NCI-H2081 (cell line): ENCODE measurements around the gene CYTH3.
"Not testable (repeated sequence)": the region's sequence is repeated elsewhere in the genome, so short reads cannot be mapped to it uniquely, and the experiment has no call there.

Experiments used
- DNase-seq, 2 experiments: peaks; one replicate each; lab custom pipeline; 2025; lab: John Stamatoyannopoulos, UW

Gene CYTH3, protein sequence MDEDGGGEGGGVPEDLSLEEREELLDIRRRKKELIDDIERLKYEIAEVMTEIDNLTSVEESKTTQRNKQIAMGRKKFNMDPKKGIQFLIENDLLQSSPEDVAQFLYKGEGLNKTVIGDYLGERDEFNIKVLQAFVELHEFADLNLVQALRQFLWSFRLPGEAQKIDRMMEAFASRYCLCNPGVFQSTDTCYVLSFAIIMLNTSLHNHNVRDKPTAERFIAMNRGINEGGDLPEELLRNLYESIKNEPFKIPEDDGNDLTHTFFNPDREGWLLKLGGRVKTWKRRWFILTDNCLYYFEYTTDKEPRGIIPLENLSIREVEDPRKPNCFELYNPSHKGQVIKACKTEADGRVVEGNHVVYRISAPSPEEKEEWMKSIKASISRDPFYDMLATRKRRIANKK

DNA sequence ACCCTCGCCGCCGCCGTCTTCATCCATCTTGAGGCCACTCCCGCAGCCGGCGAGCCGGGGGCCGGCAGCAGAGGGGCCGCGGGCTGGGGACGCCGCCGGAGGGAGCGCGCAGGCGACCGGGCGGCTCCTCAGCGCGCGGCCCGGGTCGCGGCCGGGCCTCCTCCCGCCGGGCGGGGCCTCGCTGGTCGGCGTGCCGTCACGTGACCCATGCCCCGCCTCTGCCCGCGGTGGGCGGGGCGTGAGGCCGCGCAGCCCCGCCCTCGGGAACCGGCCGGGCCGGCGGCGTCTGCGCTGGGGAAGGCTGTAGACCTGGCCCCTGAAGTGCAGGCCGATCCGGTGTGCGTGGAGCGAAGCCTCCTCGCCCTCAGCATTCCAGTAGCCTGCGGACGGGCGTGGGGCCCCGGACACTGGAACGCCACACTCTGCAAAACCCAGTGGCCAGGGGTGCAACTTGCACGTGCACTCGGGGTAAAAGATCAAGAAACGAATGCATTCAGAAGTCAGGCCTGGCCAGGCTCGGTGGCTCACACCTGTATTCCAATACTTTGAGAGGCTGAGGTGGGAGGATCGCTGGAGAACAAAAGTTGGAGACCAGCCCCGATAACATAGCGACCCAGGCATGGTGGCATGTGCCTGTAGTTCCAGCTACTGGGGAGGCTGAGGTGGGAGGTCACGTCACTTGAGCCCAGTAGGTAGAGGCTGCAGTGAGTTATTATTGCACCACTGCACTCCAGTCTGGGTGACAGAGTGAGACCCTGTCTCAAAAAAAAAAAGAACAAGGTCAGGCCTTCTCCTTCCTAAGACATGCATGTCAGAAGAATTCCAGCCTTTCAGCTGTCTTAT, at the start of gene CYTH3:
Gene CYTH3 (minus strand): TSS at position 144 of the 843 bp plus-strand sequence. CDS start 117 bp downstream, at position 27.
- DNase-seq, result peak; percentile 78 to 85

DNA sequence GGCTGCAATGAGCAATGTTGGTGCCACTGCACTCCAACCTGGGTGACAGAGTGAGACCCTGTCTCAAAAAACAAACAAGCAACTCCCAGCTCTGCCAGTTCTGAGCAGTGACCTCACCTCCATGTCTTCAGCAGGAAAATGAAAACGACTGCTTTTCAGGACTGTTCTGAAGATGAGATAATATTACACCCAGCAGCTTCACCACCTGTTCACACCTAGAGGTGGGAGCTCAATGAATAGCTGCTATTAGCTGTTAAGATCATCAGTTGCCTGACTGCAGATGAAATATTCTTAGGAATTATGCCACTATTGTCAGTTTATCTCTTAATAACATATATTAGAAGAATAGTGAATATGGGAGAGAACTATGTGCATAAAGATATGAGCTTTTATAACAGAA, 48.4 kb upstream of the CYTH3 start:
- no peak for DNase-seq

DNA sequence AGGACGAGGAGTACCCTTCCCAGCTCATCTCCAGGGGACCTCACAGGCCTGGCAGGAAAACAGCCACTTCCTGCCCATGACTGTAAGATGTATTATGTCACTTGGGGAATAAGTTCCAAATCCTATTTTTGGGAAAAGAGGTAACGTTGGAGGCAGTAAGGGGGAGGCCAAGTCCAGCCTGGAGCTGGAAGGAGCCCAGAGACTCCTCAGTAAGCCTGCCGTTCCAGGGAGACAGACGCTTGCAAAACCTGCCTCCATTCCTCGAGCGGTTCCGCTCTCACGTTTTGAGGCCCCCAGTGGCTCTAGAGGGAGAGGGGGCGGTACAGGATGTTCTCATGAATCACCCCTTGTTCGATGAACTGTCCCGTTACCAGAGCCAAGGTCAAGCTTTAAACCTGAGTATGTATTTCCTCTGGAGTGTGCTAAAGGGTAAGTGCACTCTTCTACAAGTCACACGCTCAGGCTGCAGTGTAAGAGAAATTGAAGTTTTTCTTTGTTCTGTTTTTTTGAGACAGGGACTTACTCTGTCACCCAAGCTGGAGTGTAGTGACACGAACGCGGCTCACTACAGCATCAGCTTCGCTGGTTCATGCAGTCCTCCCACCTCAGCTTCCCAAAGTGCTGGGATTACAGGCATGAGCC, 45.5 kb upstream of the CYTH3 start:
- no peak for DNase-seq

DNA sequence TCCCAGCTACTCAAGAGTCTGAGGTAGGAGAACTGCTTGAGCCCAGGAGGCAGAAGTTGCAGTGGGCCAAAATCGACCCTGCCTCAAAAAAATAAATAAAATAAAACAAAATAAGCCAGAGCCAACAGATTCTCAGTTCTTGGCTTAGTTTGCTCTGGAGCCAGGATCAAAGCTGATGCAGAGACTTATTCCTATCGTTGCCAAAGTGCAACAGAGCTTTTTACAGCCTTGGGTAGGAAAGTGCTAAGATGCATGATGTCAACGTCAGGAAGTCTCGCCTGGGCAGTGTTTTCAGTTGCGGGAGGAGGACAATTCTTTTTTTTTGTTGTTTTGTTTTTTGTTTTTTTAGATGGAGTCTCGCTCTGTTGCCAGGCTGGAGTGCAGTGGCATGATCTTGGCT, 43.8 kb upstream of the CYTH3 start:
- no peak for DNase-seq

DNA sequence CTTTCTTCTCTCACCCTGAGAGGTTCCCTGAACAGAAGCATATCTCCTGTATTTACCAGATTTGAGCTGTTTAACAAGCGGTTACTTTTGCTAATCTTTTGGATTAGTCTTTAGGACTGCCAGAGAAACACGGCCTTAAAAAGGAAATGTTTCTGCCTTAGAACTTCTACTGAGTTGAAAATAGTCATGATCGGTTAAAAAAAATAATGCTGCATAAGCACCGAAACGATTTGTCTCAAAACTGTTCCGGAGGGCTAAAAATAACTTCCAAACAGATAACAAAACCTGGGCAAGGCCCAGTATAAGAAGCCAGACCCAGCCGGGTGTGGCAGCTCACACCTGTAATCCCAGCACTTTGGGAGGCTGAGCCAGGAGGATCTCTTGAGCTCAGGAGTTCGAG, 43.3 kb upstream of the CYTH3 start:
- no peak for DNase-seq

DNA sequence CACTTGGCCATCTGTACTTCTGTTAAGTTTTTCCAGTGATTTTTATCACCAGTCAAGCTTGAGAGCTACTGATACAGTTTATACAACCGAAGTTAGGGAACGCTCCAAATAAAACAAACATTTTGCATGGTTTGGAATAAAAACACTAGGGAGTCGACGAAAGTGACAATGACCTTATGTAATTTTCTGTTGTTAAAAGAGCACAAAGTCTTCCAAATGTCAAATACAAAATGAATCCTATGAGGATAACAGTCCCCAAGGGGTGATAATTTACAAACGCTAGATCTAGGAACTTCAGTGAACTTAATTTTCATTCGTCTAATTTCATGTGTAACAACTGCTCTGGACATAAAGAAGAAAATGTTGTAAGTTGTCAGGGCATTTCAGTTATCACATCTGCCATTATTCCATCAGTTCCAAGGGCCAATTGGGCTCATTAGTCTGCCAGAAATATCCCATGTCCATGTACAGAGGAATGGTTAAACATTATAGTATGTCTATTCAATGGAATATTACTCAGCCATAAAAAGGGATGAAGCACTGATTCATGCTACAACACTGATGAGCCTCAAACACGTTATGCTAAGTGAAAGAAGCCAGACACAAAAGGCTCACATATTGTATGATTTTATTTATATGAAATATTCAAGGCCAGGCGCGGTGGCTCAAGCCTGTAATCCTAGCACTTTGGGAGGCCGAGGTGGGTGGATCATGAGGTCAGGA, 38.0 kb upstream of the CYTH3 start:
- DNase-seq, result no peak

DNA sequence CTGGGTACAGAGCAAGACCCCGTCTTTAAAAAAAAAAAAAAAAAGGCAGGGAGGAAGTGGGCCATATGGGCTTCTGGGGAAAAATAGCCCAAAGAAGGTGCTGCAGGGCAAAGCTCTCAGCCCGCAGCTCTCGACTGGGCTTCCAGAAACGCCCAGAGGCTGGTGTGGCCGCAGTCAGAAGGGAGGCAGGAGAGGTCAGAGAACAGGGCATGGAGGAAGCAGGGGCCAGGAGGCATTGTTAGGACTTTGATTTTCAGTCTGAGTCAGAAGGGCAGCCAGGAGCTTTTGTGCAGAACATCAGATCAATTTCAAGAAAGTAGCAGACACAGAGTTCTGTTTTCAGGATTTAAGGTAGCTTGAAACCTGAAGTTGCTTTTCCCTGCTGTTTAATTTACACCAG, 35.3 kb upstream of the CYTH3 start:
- no peak for DNase-seq

DNA sequence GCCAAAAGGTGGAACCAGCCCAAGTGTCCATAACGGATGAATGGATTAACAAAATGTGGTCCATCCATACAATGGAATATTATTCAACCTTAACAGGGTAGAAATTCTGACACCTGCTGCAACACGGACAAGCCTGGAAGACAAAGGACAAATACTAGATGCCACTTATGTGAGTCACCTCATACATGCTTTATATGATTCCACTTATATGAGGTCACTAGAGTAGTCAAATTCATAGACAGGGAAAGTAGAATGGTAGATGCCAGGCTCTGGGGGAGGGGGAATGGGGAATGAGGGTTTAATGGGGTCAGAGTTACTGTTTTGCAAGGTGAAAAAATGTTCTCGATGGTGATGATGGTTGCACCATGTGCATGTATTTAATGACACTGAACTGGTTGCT, 34.0 kb upstream of the CYTH3 start:
- no peak for DNase-seq

DNA sequence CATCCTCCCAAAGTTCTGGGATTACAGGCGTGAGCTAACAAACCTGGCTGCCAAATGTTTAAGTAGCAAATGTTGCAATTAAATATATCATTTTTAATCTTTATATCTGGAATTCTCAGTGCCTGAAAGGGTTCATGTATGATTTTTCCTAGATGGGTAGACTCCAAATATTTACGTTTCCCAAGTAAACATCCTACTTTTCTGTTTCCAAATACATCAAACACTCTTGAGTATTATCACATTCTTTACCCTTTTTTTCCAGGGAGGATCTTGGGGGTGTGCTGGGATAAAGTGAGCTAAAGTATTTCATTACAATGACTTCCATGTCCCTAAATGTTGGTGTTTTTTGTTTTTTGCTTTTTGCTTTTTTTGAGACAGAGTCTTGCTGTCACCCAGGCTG, 32.9 kb upstream of the CYTH3 start:
- no peak for DNase-seq

DNA sequence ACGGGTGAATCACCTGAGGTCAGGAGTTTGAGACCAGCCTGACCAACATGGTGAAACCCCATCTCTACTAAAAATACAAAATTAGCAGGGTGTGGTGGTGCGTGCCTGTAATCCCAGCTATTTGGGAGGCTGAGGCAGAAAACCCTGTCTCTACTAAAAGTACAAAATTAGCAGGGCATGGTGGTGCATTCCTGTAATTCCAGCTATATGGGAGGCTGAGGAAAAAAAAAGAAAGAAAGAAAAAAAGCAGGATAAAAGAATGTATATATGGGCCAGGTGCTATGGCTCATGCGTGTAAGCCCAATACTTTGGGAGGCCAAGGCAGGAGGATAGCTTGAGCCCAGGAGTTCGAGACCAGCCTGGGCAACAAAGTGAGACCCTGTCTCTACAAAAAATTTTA, 29.0 kb upstream of the CYTH3 start:
- not testable (repeated sequence) for DNase-seq

DNA sequence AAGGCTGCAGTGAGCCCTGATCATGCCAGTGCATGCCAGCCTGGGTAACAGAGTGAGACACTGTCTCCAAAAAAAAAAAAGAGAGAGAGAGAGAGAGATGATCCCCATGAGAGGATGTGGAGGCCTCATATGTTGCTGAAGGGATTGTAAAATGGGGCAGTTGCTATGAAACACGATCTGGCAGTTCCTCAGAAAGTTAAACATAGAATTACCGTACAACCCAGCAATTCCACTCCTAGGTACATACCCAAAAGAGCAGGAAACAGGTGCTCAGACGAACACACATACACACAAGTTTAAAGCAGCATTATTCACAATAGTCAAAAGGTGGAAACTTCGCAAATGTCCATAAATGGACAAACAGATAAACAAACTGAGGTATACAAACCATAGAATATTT, 27.4 kb upstream of the CYTH3 start:
- DNase-seq, result peak in 1 of 2 experiments; percentile 59

DNA sequence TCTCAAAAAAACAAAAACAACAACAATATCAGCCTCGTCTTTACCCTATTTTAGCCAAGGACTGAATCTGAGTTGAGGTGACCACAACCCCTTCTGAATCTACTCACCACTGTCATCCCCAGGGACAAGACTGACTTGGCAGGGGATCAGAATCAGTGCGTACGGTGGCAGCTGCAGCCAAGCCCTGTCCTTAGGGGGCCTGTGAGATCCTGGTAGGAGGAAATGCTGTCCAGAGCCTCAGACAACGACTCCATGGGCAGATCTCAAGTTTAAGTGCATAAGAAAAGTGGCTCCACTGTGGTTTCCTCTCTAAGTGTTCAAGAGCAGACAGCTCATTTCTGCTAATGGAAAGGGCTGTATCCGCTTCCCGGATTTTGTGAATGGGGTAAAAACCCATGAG, 22.4 kb upstream of the CYTH3 start:
- peak in 1 of 2 experiments; percentile 21 for DNase-seq

DNA sequence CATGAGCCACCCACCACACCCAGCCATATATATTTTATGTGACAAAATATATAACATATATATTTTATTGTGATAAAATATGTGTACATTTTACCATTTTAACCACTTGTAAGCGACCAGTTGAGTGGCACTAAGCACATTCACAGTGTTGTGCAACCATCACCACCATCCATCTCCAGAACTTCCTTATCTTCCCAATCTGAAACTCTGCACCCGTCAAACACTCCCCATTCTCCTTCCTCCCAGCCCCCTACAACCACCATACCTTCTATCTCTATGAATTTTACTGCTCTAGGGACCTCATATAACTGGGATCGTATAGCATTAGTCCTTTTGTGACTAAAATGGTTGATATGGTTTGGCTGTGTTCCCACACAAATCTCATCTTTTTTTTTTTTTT, 20.8 kb upstream of the CYTH3 start:
- DNase-seq, result no peak

DNA sequence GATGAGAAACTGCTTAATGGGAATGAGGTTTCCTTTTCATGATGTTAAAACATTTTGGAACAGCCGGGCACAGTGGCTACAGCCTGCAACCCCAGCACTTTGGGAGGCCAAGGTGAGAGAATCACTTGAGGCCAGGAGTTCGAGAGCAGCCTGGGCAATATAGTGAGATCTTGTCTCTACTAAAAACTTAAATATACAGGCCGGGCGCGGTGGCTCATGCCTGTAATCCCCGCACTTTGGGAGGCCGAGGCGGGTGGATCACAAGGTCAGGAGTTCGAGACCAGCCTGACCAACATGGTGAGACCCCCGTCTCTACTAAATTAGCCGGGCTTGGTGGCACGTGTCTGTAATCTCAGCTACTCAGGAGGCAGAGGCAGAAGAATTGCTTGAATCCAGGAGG, 19.5 kb upstream of the CYTH3 start:
- DNase-seq, result not testable (repeated sequence)

DNA sequence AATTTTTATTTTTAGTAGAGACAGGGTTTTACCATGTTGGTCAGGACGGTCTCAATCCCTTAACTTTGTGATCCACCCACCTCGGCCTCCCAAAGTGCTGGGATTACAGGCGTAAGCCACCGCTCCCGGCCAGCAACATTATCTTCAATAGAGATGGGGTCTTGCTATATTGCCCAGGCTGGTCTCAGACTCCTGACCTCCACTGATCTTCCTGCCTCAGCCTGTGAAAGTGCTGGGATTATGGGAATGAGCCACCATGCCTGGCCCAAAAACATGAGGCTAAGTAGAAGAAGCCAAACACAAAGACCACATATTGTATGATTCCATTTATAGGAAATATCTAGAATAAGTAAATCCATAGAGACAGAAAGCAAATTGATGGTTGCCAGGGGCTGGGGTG, 19.1 kb upstream of the CYTH3 start:
- no peak for DNase-seq

DNA sequence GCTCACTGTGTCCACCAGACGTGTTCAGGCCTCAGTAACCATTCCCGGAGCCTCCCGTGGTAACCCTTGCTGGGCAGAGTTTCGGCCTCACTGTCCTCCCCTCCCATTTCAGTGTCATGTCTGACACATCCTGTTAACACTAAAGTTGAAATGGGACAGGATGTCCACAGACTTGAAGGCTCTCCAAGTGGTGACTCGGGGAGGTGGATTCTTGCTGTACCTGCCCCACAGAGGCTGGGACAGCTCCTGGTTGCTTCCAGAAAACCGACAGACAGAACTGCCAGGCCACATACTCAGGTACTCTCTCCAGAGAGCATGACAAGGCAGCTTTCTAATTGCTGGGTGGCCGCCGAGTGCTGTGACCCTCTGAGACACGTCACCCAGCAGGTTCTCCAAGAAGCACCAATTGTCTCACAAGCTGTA, 17.9 kb upstream of the CYTH3 start:
- no peak for DNase-seq

DNA sequence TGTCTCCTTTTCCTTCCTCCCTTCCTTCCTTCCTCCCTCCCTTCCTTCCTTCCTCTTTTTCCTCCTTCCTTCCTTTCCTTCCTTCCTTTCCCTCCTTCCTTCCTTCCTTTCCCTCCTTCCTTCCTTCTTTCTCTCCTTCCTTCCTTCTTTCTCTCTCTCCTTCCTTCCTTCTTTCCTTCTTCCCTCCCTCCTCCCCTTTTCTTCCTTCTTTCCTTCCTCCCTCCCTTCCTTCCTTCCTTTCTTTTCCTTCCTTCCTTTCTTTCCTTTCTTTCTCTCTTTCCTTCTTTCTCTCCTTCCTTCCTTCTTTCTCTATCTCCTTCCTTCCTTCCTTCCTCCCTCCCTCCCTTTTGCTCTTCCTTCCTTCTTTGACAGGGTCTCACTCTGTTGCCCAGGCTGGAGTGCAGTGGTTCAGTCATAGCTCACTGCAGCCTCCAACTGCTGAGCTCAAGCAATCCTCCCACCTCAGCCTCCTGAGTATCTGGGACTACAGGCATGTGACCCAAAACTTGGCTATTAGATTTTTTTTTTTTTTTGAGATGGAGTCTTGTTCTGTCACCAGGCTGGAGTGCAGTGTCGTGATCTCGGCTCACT, 15.9 kb upstream of the CYTH3 start:
- no peak for DNase-seq

DNA sequence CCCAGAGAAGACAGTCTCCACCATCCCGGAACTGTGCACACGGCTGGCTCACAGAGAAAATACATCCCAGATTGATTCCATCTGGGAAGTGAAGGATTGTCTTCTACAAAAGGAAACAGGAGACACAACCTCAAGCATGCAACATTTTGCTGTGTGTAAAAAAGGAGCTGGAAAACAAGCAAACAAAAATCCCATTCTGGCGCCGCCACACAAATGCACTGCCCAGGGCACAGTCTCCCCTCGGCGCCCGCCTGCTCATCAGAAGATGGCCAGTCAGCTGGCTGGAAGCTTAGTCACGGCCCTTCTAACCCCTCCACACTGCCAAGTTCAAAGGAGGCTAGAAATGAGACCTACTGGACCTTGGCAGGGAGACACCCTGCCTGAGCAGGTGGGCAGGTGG, 14.1 kb upstream of the CYTH3 start:
- no peak for DNase-seq

DNA sequence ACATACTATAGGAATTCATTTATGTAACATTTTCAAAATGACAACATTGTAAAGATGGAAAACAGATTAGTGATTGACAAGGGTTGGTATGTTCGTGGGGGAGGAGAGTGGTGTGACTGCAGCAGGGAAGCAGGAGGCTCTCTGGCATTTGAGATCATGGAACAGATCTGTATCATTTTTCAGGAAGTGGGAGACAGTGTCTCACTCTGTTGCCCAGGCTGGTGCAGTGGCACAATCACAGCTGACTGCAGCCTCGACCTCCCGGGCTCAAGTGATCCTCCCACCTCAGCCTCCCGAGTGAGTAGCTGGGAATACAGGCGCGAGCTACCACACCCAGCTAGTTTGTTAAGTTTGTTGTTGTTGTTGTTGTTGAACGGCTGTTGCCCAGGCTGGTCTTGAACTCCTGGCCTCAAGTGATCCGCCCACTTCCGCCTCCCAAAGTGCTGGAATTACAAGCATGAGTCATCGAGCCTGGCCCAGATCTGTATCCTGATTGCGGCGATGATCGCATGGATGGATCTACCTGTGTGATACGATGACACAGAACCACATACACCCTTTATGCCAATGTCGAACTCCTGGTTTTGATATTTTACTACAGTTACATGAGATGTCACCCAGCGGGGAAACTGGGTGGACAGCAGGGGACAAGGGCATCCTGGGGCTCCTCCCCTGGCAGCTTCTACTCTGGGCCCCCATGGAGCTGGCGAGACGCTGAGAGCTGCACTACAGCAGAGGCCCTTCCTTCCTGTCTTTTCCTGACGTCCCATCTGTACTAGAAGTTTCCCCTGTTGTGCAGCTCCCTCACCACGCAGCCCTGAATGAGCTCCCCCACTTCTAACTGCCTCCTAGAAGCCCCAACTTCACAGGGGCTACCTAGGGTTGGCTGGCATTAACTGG, 12.3 kb upstream of the CYTH3 start:
- no peak for DNase-seq

DNA sequence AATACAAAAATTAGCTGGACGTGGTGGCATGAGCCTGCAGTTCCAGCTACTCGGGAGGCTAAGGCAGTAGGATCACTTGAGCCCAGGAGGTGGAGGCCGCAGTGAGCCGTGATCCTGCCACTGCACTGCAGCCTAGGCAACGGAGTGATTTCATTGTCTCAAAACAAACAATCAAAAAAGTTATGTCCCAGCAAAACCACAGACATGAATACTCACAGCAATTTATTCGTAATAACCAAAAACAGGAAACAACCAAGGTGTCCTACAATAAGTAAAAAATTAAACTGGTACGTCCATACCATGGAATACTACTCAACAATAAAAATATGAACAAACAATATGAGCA, 11.6 kb upstream of the CYTH3 start:
- no peak for DNase-seq
